ENCODE data around the gene ADRA1B. TPM values are rescaled to one million over a fixed set of nuclear protein-coding genes. Genes with fewer than 3 reads are reported as not detected.
"Not testable (repeated sequence)": the region's sequence is repeated elsewhere in the genome, so short reads cannot be mapped to it uniquely, and the experiment has no call there.

Gene ADRA1B
- total RNA-seq, 2 donors from 2014 or later = 0.14 to 0.74 TPM

GRCh38 chr5:160011471-160011870 is 95.2 kb downstream of the ADRA1B start:
- Histone ChIP-seq H3K36me3 (no peaks in the 10 kb centered on the region), H3K27ac (no peak overlapping the region), H3K4me1 (replicated peaks) (peaks cover 8% of the 10 kb centered on the region), H3K9me3 (no peaks in the 10 kb centered on the region), H3K27me3 (replicated peaks; ENCODE audit: insufficient read depth) (no peaks in the 10 kb centered on the region), H3K4me3 (no peak overlapping the region)
- TF ChIP-seq POLR2AphosphoS5 (IDR thresholded peaks at IDR 0.05) (no peak), POLR2A (IDR thresholded peaks at IDR 0.05) (no peak)
- TF ChIP-seq, protein P1, sequence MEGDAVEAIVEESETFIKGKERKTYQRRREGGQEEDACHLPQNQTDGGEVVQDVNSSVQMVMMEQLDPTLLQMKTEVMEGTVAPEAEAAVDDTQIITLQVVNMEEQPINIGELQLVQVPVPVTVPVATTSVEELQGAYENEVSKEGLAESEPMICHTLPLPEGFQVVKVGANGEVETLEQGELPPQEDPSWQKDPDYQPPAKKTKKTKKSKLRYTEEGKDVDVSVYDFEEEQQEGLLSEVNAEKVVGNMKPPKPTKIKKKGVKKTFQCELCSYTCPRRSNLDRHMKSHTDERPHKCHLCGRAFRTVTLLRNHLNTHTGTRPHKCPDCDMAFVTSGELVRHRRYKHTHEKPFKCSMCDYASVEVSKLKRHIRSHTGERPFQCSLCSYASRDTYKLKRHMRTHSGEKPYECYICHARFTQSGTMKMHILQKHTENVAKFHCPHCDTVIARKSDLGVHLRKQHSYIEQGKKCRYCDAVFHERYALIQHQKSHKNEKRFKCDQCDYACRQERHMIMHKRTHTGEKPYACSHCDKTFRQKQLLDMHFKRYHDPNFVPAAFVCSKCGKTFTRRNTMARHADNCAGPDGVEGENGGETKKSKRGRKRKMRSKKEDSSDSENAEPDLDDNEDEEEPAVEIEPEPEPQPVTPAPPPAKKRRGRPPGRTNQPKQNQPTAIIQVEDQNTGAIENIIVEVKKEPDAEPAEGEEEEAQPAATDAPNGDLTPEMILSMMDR (IDR thresholded peaks at IDR 0.05) = no peak
- intact Hi-C loops (cut with DNase I) = no loop called here
- no peak for DNase-seq (ENCODE audit: low spot score)

GRCh38 chr5:160014197-160014596 is 97.9 kb downstream of the ADRA1B start:
- H3K36me3 ChIP-seq = not testable (repeated sequence)

GRCh38 chr5:160018945-160019625 is 102.8 kb downstream of the ADRA1B start:
- Histone ChIP-seq H3K4me3 (no peak overlapping the region), H3K27ac (no peak overlapping the region), H3K27me3 (replicated peaks; ENCODE audit: insufficient read depth) (no peaks in the 10 kb centered on the region), H3K9me3 (no peaks in the 10 kb centered on the region), H3K4me1 (replicated peaks) (no peaks in the 10 kb centered on the region), H3K36me3 (no peaks in the 10 kb centered on the region)
- intact Hi-C loops (cut with DNase I) = no loop called here
- TF ChIP-seq, protein P1 (IDR thresholded peaks at IDR 0.05) = no peak
- TF ChIP-seq POLR2A (IDR thresholded peaks at IDR 0.05) (no peak), POLR2AphosphoS5 (IDR thresholded peaks at IDR 0.05) (no peak)
- whole genome bisulfite sequencing = 82% methylated on average over 2 of the region's 2 CpGs
- no peak for DNase-seq (ENCODE audit: low spot score)

More at GRCh38 chr5:160014197-160014596, 97.9 kb downstream of the ADRA1B start:
- 95% methylated on average over 6 of the region's 6 CpGs for WGBS
- H3K27ac ChIP-seq; H3K27me3 ChIP-seq (replicated peaks; ENCODE audit: insufficient read depth); H3K4me1 ChIP-seq (replicated peaks); intact Hi-C loops (cut with DNase I); DNase-seq (ENCODE audit: low spot score); H3K9me3 ChIP-seq; H3K4me3 ChIP-seq: not testable (repeated sequence)

DNA sequence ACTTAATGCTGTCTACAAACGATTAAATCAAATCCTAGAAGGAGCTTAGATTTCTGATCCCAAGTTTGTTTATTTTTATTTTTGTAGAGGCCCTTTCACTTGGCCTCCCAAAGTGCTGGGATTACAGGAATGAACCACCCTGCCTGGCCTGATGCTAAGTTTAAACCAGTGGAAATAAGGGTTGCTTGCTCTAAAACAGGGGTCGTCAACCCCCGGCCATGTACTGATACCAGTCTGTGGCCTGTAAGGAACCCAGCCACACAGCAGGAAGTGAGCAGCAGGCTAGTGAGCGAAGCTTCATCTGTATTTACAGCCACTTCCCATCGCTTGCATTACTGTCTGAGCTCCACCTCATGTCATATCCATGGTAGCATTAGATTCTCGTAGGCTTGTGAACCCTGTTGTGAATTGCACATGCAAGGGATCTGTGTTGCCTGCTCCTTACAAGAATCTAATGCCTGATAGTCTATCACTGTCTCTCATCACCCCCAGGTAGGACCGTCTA is 104.0 kb downstream of the ADRA1B start:
- intact Hi-C loops (cut with DNase I) = loop anchor here (5.0 kb wide), 2 partner anchors 327 to 372 kb away; no protein-coding TSS in a partner anchor
- H3K4me1 ChIP-seq (replicated peaks) = no peaks in the 10 kb centered on the region
- TF ChIP-seq, protein P1 (IDR thresholded peaks at IDR 0.05) = no peak
- no peak for TF ChIP-seq POLR2A (IDR thresholded peaks at IDR 0.05)
- TF ChIP-seq POLR2AphosphoS5 (IDR thresholded peaks at IDR 0.05) = no peak
- no peak overlapping the region for H3K4me3 ChIP-seq
- WGBS = 72% methylated on average over 7 of the region's 7 CpGs
- no peaks in the 10 kb centered on the region for H3K27me3 ChIP-seq (replicated peaks; ENCODE audit: insufficient read depth)
- no peak for DNase-seq (ENCODE audit: low spot score)
- no peaks in the 10 kb centered on the region for H3K9me3 ChIP-seq
- no peak overlapping the region for H3K27ac ChIP-seq
- no peaks in the 10 kb centered on the region for H3K36me3 ChIP-seq

GRCh38 chr5:160020964-160021363 is 104.7 kb downstream of the ADRA1B start:
- TF ChIP-seq POLR2A (IDR thresholded peaks at IDR 0.05) (no peak), POLR2AphosphoS5 (IDR thresholded peaks at IDR 0.05) (no peak)
- TF ChIP-seq, protein P1 (IDR thresholded peaks at IDR 0.05) = no peak
- Histone ChIP-seq H3K27me3 (replicated peaks; ENCODE audit: insufficient read depth) (no peaks in the 10 kb centered on the region), H3K4me3 (no peak overlapping the region), H3K36me3 (no peaks in the 10 kb centered on the region), H3K9me3 (no peaks in the 10 kb centered on the region), H3K27ac (no peak overlapping the region), H3K4me1 (replicated peaks) (no peaks in the 10 kb centered on the region)
- no peak for DNase-seq (ENCODE audit: low spot score)
- intact Hi-C loops (cut with DNase I) = loop anchor here (5.0 kb wide), 2 partner anchors 326 to 371 kb away; no protein-coding TSS in a partner anchor
- WGBS = 47% methylated on average over 4 of the region's 4 CpGs
